Measurements from ENCODE around the gene KIF1A.

Gene KIF1A

DNA sequence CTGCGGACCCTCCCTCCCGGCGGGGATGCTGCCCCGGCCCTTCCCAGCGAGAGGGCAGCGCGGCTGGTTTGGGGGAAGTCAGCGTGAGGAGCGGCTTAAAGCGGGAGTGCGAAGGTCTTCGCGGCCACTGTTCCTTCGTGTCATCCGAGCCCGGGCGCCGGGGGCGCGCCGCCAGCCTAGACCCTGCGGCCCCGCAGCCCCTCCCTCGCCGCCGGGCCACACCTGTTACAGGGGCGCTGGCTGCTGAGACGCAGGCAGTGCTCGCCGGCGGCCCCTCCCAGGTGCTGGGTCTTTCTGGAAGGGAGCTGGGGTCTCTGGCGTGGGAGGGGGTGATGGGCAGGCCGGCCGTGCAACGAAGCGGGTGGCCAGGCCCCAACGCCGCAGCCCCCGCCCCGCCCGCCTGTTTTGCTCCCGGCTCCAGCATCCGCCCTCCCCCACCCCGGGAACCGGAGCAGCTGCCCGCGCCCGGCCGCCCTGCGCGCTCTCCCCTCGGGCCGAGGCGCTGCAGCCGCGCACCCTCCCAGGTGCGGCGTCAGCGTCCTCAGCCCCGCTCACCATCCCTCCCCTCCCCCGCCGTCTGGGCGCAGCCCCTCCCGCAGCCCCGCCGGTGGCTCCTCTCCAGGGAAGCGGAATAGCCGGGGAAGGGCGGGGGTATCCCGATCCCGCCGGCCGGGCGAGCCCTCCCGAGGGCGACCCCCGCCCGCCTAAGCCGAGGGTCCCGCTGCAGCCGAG, 727 bp downstream of the KIF1A start:
- DNase-seq (ENCODE audit: low read depth in 2 of 2): no peak

DNA sequence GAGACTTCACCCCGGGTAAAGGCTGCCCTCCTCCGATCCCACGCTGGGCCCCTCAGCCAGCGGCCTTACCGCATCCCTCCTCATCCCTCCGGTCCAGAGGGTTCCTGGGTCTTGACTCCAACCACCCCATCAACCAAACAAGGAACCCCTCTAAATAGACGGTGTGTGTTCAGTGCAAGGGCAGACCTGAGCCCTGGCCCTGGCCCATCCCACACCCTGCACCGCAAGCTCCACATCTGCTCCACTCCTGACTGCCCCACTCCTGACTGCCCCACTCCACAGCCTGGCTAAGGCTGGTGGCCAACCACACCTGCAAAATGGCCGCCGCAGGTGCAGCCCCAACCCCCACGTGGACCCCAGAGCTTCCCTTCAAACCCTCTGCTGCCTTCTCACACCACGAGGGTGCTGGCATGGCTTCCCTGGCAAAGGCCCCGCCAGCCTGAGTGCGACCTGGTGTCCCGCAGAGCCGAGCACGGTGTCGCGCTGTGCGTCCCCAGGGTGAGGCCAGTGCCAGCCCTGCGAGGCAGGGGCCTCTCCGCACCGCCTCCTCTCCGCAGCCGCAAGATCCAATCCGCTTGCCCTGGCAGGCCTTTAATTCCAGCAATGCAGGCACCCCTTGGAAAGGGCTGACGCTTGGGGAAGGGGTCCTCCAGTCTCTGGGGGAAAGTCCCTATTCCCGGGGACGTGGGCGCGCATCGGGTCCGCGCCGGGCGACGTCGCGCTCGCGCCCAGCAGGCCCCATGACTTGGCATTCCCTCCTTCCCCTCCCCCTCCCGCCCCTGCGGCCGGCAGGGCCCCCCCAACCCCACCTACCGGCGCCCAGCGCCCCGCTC, 1.5 kb downstream of the KIF1A start:
- DNase-seq (ENCODE audit: low read depth in 2 of 2): no peak

- no peak for DNase-seq (ENCODE audit: low read depth in 2 of 2)
Observed at GRCh38 chr2:240817496-240818292, 2.3 kb downstream of the KIF1A start.

DNA sequence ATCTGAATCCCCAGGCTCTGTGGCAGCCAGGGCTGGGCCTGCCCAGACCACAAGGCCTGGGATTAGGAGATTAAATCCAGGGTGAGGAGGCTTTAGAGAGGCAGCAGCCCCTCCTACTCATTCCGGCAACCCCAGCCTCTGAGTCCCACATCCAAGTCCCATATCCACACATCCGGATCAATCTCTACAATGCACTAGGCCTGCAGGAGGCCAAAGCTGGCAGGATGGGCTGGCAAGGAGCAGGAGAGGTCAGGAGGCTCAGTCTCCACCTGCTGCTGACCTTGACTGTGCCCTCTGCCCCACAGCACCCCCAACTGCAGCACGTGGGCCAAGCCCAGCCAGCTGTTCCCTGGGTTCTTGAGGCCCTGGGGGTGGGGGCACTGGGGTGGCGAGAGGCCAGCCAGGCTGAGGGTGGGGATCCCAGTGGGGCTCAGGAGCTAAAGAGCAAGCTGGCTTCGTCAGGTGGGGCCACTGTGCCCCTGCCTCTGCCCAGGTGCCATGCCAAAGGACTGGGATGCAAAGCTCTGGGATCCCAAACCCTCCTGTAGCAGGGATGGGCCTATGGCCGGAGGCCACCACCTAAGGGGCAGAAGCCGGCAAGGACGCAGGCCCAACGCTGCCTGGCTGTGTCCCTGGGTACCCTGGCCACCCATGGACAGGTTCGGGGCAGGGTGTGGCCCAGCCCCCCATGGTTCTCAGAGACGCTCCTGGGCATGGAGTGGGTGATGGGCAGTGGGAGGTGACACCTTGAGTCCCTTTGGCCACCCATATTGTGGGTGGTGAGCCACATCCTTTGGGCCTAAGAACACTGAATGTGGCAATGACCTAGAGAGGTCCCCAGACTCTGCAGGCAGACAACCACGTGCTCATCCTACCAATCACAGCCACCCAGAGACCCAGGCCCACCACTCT, 3.2 kb downstream of the KIF1A start:
- DNase-seq (ENCODE audit: low read depth in 2 of 2): no peak

GRCh38 chr2:240815761-240816583, 4.0 kb downstream of the KIF1A start:
- no peak for DNase-seq (ENCODE audit: low read depth in 2 of 2)

DNA sequence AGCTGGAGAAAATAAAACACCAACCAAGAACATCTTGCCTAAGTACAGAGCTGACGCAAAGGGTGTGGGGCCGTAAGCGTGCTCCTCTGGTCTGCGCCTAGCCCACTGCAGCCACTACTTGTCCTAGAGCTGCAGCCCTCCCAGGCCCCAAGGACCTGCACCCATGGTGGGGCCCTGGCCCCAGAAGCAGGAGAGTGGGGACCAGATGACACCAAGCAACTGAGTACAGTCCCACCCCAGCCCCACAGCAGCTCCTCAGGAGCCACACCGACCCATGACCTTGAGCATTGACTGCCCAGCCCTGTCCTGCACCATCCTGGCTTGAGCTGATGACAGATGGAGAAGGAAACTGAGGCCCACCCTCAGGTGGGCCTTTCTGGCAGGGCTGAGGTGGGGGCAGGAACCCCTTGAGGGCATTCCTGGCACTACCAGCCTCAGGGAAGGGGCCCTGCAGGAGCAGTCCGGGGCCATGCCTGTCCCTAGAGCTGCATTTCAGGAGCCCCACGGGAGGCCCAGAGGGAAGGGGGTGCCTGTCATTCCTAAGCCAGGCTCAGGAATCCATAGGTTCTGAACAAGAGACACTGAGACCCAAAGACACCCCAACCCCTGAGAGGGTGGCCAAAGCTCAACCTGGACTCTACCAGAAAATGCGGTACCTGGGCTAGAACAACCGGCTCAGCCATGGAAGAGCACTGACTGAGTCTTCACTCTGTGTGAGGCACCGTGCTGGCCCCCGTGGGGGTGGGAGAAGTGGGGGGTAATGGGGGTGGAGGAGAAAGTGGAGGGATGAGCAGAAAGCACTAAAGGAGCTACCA, 4.9 kb downstream of the KIF1A start:
- no peak for DNase-seq (ENCODE audit: low read depth in 2 of 2)

DNA sequence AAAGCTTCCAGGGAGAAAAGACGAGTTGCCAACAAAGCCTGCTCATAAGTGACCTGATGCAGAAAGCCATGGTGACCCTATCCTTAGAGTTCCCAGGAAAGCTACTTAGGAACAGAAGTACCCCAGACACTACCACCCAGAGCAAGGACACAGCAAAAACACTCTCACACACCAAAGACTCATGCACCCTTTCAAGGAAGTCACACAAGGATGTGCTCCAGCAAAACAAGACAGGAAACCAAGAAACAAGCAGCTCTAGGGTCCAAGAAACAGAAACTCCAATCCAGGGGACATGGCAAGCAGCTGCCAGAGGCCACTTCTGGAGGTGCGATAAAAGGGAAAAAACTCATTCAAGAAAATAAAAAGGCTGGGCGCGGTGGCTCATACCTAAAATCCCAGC, 5.7 kb downstream of the KIF1A start:
- DNase-seq (ENCODE audit: low read depth in 2 of 2): no peak

GRCh38 chr2:240813231-240813921, 6.6 kb downstream of the KIF1A start:
- DNase-seq (ENCODE audit: low read depth in 2 of 2): no peak

- DNase-seq (ENCODE audit: low read depth in 2 of 2): no peak
Observed at GRCh38 chr2:240812721-240813120, 7.3 kb downstream of the KIF1A start.

DNA sequence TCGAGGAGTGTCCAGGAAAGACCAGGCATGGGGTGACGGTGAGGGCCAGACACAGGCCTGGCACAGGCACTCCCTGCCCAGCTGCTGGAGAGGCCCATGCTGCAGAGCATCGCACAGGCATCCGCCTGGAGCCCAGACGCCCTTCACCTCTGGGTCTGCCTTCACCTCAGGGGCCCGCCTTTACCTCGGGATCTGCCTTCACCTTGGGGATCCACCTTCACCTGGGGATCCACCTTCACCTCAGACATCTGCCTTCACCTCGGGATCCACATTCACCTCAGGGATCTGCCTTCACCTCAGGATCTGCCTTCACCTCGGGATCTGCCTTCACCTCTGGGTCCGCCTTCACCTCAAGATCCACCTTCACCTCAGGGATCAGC, 7.7 kb downstream of the KIF1A start:
- DNase-seq (ENCODE audit: low read depth in 2 of 2): no peak

DNA sequence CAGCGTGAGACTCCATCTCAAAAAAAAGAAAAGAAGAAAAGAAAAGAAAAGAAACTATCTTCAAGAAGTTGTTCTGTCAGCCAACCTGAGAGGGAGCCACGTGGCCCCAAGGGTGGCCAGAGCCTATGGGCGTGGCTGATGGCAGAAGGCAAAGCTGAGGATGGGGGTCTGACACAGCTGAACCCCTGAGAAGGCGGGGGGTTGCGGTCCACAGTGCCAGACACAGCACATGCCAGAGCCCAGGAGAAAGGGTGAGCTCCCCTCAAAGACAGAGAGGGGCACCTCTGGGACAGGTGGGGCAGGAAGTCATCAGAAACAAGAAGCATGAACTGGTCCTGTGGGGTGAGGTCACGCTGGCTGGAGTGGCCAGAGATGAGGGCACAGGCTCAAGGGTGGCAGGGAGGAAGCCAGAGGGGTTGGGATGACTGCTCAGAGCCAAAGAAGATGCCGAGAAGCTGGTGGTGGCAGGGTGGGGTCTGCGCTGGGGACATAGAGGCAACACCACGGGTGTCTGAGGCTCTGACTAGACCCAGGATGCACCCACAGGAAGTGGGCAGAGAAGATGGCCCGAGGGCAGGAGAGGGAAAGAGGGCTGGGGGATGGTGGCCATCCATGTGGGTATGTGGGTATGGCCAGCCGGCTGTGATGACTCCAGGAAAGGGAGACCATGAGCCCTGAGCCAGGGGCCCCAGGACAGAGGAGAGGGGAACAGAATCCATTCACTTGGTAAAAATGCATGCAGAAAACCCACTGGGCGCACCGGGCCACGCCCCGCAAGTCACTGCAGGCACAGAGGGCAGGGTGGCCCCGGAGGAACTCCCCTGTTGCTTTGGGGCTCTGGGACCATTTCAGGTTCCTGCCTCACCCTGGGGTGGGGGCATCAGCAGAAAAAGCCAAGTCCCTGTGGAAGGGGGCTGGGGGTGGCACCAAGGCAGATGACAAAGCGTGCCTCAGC, 8.4 kb downstream of the KIF1A start:
- no peak for DNase-seq (ENCODE audit: low read depth in 2 of 2)

GRCh38 chr2:240810621-240811020, 9.4 kb downstream of the KIF1A start:
- DNase-seq (ENCODE audit: low read depth in 2 of 2): no peak

DNA sequence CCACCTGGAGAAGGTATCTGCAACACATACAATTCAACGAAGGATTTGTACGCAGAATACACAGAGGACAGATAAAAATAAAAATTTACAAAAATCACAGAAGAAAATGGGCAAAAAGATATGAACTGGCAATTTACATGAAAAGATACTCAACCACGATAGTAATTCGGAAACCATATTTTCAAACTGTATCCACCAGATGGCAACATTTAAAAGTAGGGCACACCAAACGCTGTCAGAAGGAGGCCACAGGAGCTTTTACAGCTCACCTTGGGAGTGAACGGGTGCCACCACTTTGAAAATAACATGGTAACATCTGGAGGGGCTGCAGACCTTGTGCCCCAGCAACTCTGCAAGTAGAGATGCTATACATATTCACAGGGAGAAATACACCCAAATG, 9.8 kb downstream of the KIF1A start:
- DNase-seq (ENCODE audit: low read depth in 2 of 2): no peak

DNA sequence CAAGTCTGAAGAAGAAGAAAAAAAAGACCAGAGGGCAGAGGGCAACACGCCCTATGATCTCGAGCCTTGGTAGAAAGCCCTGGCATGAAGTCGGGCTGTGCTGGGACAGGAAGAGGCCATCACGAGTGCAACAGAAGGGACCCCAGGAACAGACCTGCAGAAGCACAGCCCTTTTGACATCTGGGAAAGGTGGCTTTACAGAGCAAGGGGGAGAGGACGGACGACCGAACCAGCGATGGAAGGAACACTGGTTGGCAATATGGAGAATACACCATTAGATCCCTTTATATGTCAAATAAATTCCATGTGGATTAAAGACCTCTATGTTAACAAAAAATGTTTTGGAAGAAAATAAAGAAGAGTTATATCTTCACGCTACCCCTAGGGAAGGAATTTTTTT, 10.7 kb downstream of the KIF1A start:
- DNase-seq (ENCODE audit: low read depth in 2 of 2): no peak

DNA sequence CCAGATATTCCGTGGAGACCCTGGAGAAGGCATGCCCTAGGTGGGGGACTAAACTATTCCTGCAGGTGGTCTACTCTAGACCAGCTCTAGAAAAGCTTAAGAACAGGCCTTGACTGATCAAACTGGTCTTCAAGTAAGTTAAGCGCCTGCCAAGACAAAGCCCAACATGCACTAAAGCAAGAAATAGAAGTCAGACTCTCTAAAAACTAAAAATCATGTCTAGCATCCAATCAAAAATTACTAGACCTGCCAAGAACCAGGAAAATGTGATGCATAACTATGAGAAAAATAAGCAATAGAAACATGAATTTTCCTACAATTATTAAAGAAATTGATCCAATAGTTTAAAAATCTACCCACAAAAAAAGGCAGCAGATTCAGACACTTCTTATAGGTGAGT, 13.6 kb downstream of the KIF1A start:
- DNase-seq (ENCODE audit: low read depth in 2 of 2): no peak

GRCh38 chr2:240806006-240806405, 14.0 kb downstream of the KIF1A start:
- DNase-seq (ENCODE audit: low read depth in 2 of 2): no peak

- DNase-seq (ENCODE audit: low read depth in 2 of 2): no peak
Observed at GRCh38 chr2:240803191-240803590, 16.8 kb downstream of the KIF1A start.
